NCI-H1694 (cell line): ENCODE measurements around the gene FBXL4.

Experiments used
- DNase-seq: peaks from one replicate; lab custom pipeline; 2025; lab: John Stamatoyannopoulos, UW

The FBXL4 gene

DNA sequence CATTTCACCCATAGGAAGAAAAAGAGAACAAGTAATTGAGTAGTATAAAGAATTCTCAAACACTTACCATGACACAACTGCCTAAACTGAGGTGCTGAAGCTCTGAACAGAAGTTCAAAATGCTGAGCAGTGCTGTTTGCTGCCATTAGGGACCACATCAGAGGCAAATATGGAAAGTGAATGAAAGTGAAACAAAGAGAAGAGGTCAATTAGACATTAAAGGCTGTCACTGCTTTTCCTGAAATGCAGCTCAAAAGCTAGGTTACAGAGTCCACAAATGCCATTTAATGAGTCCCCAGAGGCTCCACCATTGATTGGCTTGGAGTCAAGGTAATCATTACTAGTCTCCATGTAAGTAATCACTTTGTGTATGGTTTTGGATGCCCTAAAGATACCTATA is 67.3 kb downstream of the FBXL4 start:
- DNase-seq = no peak

DNA sequence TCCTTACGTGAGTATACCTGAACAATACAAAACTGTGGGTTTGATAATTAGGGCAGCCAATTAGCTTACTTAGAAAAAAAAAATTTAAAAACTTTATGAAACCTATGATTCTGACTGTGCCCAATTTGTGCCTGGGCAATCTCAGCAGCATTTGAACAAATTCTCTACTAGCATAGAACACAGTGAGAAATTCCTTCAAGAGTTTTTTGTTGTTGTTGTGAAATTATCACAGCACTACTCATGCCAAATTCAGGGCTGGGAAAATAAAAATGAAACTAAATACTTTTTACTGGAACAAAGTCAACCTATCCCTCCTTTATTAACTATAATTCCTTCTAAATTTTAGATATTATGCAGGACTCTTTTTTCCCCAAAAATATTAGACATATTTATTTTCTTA is 70.5 kb downstream of the FBXL4 start:
- no peak for DNase-seq

DNA sequence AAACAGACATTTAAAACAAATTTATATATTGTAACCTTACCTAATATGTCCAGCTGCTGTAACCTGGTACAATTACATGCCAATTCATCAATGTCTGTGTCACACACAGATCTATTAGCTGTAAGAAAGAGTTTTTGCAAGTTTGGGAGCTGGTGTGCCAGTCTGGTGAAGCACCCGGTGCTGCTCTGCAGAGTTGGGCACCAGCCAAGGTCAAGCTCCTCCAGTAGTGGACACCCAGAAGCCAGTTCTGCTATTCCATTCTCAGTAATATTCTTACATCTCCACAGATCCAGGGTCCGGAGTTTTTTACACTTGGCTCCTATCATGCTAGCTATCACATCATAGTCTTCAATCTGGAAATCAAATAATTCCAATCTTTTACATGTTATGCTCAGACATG is 72.4 kb downstream of the FBXL4 start:
- no peak for DNase-seq

DNA sequence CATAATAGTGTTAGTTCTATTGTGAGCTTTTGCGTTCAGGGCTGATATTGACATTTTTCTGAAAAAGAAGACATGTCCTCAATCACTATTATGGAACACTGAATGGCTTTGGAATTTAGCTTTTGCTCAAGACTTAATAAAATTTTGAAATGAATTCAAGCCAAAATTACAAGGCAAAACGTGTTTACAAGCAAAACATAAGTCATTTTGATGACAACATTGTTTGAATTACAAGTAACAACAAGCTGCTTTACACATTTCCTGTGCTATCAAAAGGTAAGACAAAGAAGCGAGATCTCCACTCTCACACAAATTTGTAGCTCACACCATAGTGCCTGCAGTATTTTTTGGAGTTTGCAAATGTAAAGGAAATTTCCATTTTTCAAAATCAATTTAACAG is 75.9 kb downstream of the FBXL4 start:
- DNase-seq = no peak

DNA sequence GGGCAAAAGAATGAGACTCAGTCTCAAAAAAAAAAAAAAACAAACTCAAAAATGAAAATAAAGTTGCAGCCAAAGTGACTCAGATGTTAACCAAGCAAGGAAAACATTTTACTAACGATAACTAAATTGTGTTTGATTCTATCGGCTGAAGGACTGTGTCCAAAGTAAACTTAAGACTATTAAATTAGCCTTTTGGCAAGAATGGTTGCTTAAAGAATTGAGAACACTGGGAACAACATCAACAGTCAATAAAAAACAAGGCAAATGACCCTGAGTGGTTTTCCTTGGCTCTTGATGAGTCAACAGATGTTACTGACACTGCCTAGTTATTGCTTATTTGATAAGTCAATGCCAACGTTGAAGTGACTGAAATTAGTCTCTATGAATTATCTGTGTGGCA is 76.7 kb downstream of the FBXL4 start:
- no peak for DNase-seq

DNA sequence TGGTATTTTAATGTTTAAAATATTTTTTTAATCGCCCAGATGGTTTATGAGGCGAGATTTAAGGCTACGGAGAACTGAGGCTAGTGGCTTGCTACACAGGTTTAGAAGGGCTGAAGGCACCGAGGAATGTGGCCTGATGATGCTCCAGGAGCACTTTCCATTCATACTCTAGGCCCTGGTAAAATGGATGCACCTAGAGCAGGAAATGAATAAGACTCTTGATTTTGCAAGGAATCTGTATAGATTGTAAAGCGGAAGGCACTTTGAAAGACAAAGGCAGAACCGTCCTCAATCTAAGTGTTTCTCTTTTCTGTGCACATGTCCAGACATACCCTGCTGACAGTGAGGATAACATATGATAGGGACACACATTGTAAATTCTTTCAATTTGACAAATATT is 83.2 kb downstream of the FBXL4 start:
- no peak for DNase-seq

DNA sequence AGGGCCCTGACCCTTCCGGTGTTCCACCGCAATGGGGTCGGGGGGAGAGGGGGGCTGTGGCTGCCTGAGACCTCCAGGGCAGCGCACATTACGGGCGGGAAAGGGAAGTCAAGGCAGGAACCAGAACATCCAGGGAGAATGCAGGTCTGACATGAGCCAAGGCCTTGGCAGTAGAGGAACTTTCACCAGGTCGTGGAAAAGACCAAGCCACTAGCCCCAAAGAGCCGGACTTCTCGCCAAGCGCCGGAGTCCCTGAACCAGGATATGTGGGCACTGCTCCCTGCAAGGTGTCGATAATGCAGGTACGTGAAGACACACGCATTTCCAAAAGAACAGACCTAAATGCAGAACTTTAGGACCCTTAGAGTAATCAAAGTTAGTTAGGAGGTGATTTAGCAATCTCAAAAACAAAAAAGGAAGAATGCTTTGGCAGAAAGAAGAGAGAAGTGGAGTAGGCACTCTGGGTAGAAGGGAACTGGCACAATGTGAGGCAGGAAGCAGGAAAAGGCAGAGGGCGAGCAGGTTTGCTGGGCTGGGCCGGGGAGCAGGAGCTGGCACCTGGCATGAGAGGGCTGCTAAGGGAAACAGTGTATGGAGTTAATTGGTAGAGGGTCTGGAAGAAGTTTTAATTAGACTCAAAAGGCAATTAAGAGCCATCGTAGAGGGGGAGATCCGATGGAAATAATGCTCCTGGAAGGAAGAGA is 99.1 kb downstream of the FBXL4 start:
- DNase-seq = no peak

DNA sequence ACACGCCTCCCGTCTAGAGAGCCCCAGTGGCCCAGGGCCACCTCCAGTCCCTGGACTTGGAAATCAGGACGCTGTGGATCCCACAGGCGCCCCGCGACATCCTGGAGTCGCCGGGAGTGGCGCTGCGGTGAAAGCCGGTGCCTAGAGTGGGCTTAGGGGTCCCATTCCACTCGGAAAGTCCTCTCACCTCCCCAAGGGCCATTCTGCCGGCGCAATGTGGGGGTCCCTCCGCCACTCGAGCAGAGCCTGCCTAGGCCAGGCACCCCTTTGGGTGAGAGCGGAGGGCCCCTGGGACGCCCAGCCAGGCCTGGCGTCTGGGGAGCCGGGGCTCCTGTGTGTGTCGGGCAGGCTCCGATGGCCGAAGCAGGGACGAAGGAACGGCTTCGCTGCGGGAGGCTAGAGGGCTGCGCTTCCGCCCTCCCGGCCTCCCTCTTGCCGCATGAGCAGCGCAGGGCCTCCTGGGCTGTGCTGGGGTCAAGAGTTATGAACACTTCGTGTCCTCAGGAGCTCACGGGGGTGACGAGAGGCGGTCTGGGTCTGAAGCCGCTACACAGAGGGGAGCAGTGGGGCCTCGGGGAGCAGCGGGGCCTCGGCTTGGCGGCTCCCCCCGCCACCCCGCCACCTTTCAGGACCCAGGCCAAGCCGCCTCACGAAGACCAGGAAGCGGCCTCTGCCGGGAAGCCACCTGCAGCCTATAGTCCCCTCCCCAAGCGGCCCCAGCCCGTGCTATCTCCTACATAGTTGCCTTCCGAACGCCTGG is 99.8 kb downstream of the FBXL4 start:
- DNase-seq = no peak

DNA sequence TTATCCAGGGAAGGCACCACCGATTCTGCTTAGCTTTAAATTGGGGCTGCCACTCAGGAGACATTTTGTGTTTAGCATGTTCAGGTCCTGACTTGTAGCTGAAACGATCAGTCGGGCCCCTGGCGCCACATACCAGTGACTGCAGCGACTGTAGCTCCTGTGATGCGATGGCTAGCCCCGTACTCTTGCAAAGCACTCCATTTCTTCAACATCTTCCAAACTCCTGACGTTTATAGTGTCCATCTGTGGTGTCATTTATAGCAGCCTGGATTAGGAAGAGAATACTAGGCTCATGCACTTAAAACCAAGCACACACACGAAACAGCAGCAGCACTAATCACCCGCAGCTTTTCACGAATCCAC is 100.3 kb downstream of the FBXL4 start:
- no peak for DNase-seq

DNA sequence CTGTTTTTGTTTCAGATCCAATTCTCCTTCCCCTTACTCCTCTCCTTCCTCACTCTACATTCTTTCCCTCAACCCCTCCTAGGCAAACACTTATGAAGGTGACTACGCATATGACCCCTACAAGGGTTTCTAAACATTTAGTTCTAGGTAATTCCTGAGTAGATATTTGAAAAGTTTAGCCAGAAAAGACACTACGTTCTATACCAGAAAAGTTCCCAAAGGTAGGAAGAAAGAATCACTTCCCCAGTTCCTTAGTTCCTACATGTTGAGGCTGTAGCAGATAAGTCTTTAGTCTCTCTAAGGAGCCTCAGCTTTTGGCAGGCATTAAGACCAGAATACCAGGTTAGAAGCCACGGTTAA is 101.7 kb downstream of the FBXL4 start:
- no peak for DNase-seq

DNA sequence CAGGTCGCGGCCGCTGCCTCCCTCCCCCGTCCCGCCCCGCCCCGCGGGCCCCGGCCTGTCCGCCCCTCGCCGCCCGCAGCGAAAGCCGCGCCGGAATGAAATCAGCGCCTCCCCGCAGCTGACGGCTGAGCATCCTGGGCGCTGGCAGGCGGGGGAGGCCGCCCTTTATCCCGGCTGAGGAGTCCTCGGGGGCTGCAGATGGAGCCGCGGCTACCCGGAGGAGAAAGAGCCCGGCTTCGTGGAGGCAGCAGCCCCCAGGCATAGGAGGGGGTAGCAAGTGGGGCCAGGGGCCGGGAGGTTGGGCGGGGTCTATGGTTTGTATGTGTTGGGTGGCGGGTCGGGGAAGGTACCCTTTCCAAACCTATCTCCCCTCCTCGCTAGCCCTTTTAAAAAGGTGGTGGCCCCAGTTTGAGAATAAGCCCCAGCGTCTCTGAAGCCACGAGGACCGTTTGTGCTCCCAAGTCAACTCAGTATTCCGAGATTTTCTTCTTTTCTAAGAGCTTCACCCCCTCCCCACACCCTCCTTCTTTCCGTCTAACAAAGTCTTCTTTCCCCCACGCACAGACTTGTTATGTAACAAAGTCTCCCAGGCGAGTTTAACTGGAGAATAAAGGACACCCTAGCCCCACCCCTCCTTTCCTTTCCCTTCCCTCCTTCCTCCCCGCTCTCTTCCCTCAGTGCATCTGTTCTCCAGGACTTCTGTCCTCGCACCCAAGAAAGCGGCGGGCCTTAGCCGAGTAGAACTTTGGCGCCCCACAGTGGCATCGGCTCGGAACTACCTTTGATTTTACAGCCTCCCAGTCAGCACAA is 102.3 kb downstream of the FBXL4 start:
- DNase-seq = peak; percentile 55

DNA sequence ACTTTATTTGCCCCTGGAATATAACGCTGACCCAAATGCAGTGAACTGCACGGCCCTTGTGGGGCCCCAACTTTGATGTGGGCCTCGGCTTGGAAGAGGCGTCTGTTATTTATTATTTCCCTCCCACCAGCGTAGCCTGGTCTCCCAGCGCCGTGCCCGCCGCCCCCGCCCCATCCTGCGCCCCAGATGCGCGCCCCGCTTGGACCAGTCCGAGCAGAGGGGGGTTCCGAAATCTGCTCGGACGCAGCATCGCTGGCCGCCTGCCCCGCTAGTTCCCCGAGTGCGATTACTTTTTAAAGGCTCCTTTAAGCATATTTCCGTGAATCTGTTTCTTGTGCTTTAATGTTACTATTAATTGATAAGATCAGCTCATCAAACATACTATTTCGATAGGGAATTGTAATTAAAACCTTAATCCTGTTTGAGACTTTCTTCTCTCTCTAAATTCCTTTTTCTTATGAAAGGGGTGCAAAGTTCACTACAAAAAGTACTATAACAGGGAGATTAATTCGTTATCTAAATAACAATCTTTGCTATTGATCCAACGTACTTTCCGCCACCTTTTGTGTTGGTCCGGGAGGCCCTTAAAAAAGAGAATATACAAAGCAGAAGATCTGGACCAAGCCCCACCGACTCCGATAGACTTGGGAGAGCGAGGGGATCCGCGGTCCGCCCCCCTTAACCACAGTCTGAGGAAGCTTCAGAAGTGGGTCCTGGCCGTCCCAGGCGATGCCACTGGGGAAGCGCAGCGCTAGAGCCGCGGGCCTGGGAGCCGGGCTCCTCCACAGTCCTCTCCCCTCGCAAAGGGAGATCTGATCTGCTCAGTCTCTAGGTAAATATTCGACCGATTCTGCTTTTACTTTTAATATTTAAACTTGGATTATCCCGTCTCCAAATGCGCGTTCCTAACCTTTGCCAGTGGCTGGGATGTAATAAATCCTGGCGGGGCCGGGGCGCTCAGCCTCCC is 103.2 kb downstream of the FBXL4 start:
- DNase-seq = no peak

DNA sequence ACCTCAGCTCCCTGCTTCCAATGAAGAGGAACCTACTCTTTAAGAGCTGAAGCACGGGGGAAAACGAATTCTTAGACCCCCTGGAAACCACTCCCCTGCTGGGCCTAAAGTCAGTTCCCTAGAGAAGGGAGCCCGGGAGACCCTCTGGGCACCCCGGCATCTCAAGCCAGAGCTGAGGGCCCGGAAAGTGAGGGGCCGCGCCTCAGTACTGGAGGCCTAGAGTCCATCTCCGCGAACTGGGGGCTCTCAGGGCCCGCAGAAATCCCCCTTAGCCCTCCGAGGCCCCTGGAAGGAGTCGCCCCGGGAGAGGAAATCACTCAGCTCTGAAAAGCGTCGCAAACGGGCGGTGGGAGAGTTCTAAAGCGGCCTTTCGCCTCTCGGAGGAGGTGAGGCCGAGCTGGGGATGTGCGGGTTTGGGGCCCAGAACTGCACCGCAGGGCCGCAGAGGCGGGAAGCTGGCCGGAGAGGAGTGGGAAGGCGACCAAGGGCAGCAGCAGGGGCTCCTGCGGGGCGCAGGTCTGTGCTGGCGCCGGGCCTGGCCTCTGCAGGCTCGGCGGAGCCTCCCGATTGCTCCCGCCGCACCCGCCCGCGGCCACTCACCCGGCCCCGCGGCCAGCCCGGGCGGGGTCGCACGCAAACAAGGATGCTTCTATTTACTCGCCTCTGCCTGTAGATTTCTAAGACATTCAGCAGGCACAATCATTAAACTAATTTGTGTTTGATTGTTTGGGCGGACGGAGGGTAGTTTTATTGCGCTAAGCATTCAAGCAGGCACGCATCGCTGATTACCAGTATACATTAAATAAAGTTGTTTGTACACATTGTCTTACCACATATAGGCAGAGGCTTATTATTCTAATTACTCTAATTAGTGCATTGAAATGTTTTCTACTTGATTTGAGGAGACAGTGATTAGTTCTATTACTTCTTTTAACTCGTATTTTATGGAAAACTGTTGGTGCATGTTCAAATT is 104.2 kb downstream of the FBXL4 start:
- DNase-seq = no peak

DNA sequence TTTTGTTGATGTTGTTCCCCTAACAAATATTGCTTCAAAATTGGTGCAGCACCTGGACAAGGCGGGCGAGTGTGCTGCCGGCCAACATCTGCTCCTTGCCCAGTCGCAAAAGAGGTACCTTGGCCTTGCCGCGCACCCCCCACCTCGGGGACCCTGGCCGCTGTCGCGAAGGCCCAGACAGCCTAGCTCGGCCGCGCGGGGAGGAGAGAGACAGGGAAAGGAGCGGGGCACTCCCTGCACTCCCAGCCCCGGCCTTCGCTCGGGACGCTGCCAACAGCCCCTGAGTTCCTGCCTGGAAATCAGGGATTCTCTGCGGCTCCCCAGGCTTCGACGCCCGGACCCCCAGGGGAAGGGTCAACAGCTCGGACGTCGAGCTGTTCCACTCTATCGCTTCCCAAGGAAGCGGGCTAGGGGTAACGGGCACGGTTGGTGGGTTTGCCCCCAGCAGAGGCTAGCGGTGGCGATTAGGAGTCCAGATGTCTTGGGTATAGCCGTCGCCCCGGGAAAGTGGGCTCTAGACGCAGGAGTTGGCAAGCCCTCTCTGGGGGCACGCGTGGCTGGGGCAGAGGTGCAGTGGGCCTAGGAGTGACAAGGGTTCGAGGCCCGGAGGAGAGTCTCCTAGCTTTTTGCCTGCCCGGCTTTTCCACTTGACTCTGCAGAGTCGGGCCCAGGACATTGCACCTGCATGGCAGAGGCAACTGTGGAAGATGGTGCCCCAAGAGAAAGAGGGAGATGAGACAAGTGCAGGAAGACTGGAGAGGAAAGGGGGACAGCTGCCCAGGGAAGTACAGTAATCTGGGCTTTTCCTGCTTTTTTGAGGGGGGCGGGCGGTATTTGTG is 105.2 kb downstream of the FBXL4 start:
- DNase-seq = no peak

DNA sequence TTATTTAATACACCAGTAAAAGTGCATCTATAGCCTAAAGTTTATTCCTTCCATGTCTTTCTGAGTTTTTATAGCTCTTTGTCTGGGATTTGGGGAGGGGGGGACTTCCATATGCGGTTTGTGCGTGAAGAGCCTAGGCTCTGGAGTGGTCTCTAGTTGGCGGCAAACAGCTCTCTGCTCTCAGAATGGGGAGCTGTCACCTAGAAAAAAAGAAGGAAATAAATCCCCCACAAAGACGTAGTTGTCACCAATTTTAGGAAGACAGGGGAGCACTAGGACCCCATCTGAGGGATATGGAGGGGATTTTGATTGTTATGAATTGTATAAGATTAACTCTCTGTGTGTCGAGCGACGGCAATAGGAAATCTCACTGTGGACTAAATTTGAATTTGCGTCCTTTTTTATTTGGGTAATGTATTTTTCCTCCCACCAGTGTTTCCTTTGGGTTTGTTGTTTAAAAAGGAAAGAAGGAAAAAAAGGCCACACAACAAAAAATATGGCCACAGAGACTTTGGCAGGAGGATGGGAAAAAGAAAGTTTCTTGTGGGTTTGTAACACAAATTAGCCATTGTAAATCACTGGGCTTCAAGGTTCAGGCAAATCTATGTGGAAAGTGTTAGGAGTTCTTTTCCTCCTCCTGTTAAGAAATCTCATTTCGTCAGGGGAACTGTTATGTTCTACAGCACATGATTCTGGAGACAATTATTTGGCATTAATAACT is 106.0 kb downstream of the FBXL4 start:
- no peak for DNase-seq

DNA sequence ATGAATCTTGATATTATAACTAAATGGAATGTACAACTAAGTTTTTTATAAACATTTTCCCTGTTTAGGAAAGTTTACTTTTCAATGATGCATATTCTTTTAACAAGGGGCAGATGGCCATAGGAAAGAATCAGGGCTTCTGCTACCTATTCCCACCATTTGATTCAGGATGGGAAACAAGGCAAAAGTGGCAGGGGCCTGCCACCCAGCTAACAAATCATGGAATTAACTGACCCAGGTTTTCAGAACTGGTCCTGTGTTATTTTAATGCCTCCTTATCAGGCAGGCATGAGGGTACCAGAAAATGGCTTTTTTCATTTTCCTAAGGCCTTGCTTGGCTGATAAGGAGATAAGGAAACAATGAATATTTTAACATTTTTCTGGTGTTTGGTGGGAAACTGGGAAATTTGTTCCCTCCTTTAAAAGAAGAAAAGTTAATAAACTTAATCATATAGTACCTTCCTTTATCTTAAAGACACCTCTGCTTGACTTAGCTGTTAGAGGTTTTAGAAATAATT is 106.7 kb downstream of the FBXL4 start:
- no peak for DNase-seq

DNA sequence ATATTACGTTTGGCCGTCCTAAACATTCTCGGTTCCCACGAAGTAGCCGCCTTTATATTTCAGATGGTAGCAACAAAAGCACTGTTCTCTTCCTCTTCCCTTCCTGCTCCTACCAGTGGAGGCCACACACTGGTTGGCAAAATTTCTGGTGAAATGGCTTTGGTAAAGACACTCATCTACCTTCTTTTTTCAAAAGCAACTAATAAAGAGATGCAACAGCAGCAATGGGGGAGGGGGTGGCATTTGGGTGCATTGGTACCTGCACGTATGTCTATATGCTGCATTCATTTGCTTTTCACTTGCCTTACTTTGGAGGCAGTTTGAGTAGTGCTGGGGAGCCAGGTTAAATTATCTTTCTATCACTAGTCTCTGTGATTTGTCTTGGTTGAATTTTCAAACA is 107.4 kb downstream of the FBXL4 start:
- no peak for DNase-seq

DNA sequence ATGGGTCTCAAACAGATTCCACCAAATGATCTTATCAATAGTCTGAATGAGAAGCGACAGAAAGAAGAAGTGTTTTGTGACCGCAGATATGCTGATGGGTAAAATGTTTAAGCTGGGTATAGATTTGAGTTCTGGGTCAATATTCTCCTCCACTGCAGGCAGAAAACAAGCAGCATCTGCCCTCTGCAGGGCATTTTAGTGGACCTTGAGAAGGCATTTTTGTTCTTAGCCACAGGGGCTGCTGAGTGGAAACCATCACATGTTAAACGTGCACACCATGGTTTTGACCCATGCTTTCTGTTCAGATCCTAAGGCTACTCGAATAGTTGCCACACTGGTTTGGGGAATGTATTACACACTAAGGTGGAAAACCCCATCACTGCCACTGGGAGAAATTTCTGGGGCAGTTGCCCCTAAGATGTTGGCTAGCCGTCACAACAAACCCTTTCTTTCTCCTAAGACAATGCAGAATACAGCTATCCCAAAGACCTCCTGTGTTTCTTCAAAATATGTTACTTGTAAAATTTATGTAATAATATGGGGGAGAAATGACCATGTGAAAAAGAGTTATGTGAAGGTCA is 107.9 kb downstream of the FBXL4 start:
- DNase-seq = no peak

DNA sequence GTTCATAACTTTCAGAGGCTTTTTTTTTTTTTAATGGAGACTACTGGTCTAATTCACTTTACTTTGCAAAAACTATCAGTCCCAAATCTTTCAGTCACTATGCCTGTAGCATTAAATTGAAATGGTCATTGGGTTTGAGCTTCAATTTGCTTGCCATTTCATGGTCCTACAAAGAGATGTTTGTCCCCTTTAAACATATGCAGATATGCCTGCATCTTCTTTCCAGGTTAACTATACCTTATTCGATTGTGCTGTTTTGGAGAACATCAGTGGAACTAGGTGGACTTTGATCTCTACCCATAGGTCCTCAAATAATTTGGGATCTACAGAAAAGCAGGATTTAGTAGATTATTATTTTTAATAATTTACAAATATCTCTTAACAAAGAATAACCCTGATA is 108.8 kb downstream of the FBXL4 start:
- no peak for DNase-seq
